ENCODE data around the gene CCDC172. TPM values are rescaled to one million over a fixed set of nuclear protein-coding genes. Genes with fewer than 3 reads are reported as not detected.

CCDC172 gene
- total and polyA plus RNA-seq, 2 experiments from 2014 or later: 4.6 to 17.6 TPM

DNA sequence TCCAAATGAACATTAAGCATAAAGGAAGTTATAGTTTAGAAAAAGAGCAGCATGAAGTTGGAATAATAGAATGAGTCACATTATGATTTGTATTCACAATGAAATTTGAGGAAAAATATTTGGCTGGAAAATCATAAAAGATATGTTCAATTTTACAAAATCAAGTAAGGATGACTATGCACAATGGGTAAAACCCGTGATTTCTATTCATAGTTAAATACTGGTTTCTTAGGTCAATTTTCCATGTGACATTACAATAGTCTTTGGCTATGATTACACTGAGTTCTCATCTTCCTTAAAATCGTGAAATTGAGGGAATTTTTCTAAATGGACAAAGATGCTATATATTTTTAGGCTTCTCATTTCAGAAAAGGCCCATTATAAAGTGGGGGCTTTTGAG is 17.4 kb upstream of the CCDC172 start:
- H3K4me1 Mint-ChIP-seq: no peaks in the 10 kb centered on the region; the same call in 2 of the 3 replicates
- ATAC-seq (no peak), DNase-seq (ENCODE audit: low spot score) (no peak)

DNA sequence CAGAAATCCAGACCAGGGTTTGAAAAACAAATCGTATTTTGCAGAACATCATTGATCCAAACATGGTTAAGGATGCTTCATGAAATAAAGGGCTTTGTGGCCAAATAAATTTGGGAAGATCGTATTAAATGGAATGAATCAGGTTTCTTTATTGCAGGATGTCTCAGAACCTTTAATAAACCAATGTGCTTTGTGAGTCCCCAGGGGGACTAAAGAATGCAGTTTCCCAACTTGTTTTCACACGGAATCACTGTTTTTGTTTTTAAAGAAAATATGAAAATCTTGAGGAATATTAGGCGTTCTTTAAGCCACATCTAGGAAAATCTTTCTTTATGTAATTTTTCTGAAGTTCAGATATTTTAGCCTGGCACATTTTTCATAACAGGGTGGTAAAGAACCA is 16.8 kb upstream of the CCDC172 start:
- H3K27ac Mint-ChIP-seq: no peak overlapping the region
- DNase-seq (ENCODE audit: low spot score): no peak
- Histone ChIP-seq H2AFZ (peak overlapping the region; percentile 45; the same call in 1 of the 2 replicates), H3K27me3 (ENCODE audit: insufficient read depth) (no peaks in the 10 kb centered on the region), H4K20me1 (replicated peaks; ENCODE audit: insufficient read depth) (no peaks in the 10 kb centered on the region), H3K36me3 (ENCODE audit: insufficient read depth) (no peaks in the 10 kb centered on the region), H3K79me2 (replicated peaks; ENCODE audit: insufficient read depth) (no peaks in the 10 kb centered on the region), H3K4me1 (ENCODE audit: insufficient read depth) (no peaks in the 10 kb centered on the region), H3K27ac (ENCODE audit: low read depth) (no peak overlapping the region), H3K9me2 (ENCODE audit: insufficient read depth) (0 out of 2 replicates have a peak, but pooled peaks cover 5% of the 10 kb centered on the region), H3F3A (replicated peaks; ENCODE audit: low read depth) (no peaks in the 10 kb centered on the region), H3K4me2 (no peak overlapping the region), H3K4me3 (no peak overlapping the region)
- no peaks in the 10 kb centered on the region for H3K36me3 Mint-ChIP-seq (ENCODE audit: low read depth)
- no peaks in the 10 kb centered on the region; the same call in 2 of the 3 replicates for H3K9me3 Mint-ChIP-seq
- ATAC-seq: no peak
- TF ChIP-seq POLR2AphosphoS5 (IDR thresholded peaks at IDR 0.05; ENCODE audit: low read depth) (no peak), NANOG (IDR thresholded peaks at IDR 0.05; ENCODE audit: borderline replicate concordance) (no peak), EZH2phosphoT487 (IDR thresholded peaks at IDR 0.05; ENCODE audit: unreplicated experiment) (no peak), STAT1 (IDR thresholded peaks at IDR 0.05; ENCODE audit: unreplicated experiment) (no peak), ZNF114 (CRISPR knock-in tag; IDR thresholded peaks at IDR 0.05) (no peak), EZH2 (IDR thresholded peaks at IDR 0.05; ENCODE audit: low read depth, unreplicated experiment) (no peak)
- TF ChIP-seq, protein P1, sequence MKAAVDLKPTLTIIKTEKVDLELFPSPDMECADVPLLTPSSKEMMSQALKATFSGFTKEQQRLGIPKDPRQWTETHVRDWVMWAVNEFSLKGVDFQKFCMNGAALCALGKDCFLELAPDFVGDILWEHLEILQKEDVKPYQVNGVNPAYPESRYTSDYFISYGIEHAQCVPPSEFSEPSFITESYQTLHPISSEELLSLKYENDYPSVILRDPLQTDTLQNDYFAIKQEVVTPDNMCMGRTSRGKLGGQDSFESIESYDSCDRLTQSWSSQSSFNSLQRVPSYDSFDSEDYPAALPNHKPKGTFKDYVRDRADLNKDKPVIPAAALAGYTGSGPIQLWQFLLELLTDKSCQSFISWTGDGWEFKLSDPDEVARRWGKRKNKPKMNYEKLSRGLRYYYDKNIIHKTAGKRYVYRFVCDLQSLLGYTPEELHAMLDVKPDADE (IDR thresholded peaks at IDR 0.05): no peak
- H3K4me3 Mint-ChIP-seq: no peak overlapping the region
- H3K4me1 Mint-ChIP-seq: no peaks in the 10 kb centered on the region; the same call in 2 of the 3 replicates
- H3K27me3 Mint-ChIP-seq (ENCODE audit: insufficient read depth, low read depth, poor library complexity): no peaks in the 10 kb centered on the region

More for the DNA sequence above, 17.4 kb upstream of the CCDC172 start:
- Histone ChIP-seq H2AFZ (peak overlapping the region; percentile 45; the same call in 1 of the 2 replicates), H4K20me1 (replicated peaks; ENCODE audit: insufficient read depth) (no peaks in the 10 kb centered on the region), H3F3A (replicated peaks; ENCODE audit: low read depth) (no peaks in the 10 kb centered on the region), H3K4me3 (no peak overlapping the region), H3K4me2 (no peak overlapping the region), H3K27ac (ENCODE audit: low read depth) (no peak overlapping the region), H3K79me2 (replicated peaks; ENCODE audit: insufficient read depth) (no peaks in the 10 kb centered on the region), H3K4me1 (ENCODE audit: insufficient read depth) (no peaks in the 10 kb centered on the region), H3K9me2 (ENCODE audit: insufficient read depth) (0 out of 2 replicates have a peak, but pooled peaks cover under 1% of the 10 kb centered on the region), H3K36me3 (ENCODE audit: insufficient read depth) (no peaks in the 10 kb centered on the region), H3K27me3 (ENCODE audit: insufficient read depth) (no peaks in the 10 kb centered on the region)
- no peak for TF ChIP-seq EZH2phosphoT487 (IDR thresholded peaks at IDR 0.05; ENCODE audit: unreplicated experiment)
- TF ChIP-seq, protein P2, sequence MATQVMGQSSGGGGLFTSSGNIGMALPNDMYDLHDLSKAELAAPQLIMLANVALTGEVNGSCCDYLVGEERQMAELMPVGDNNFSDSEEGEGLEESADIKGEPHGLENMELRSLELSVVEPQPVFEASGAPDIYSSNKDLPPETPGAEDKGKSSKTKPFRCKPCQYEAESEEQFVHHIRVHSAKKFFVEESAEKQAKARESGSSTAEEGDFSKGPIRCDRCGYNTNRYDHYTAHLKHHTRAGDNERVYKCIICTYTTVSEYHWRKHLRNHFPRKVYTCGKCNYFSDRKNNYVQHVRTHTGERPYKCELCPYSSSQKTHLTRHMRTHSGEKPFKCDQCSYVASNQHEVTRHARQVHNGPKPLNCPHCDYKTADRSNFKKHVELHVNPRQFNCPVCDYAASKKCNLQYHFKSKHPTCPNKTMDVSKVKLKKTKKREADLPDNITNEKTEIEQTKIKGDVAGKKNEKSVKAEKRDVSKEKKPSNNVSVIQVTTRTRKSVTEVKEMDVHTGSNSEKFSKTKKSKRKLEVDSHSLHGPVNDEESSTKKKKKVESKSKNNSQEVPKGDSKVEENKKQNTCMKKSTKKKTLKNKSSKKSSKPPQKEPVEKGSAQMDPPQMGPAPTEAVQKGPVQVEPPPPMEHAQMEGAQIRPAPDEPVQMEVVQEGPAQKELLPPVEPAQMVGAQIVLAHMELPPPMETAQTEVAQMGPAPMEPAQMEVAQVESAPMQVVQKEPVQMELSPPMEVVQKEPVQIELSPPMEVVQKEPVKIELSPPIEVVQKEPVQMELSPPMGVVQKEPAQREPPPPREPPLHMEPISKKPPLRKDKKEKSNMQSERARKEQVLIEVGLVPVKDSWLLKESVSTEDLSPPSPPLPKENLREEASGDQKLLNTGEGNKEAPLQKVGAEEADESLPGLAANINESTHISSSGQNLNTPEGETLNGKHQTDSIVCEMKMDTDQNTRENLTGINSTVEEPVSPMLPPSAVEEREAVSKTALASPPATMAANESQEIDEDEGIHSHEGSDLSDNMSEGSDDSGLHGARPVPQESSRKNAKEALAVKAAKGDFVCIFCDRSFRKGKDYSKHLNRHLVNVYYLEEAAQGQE (IDR thresholded peaks at IDR 0.05; ENCODE audit: unreplicated experiment): no peak
- TF ChIP-seq ZNF114 (CRISPR knock-in tag; IDR thresholded peaks at IDR 0.05): no peak
- TF ChIP-seq STAT1 (IDR thresholded peaks at IDR 0.05; ENCODE audit: unreplicated experiment): no peak
- TF ChIP-seq EZH2 (IDR thresholded peaks at IDR 0.05; ENCODE audit: low read depth, unreplicated experiment): no peak
- TF ChIP-seq, protein P1 (IDR thresholded peaks at IDR 0.05): no peak
- no peak for TF ChIP-seq POLR2AphosphoS5 (IDR thresholded peaks at IDR 0.05; ENCODE audit: low read depth)
- no peak overlapping the region for H3K27ac Mint-ChIP-seq
- no peaks in the 10 kb centered on the region; the same call in 2 of the 3 replicates for H3K9me3 Mint-ChIP-seq
- H3K27me3 Mint-ChIP-seq (ENCODE audit: insufficient read depth, low read depth, poor library complexity): no peaks in the 10 kb centered on the region
- no peak overlapping the region for H3K4me3 Mint-ChIP-seq
- no peaks in the 10 kb centered on the region for H3K36me3 Mint-ChIP-seq (ENCODE audit: low read depth)

All from GM23338 (cell line).